Astrocyte of the cerebellum (primary cell): ENCODE measurements around the gene FAM120B.

Source experiments
- DNase-seq: peaks from one replicate; pipeline ENCODE4 v3.0.0-alpha.2; 2011; ENCODE audit warnings: low read depth
- H3K4me3 ChIP-seq: 2 replicates; pipeline ENCODE4 v1.5.1; 2011; ENCODE audit warnings: mild to moderate bottlenecking, low read depth, low read length, moderate library complexity
- in situ Hi-C: cut with HindIII; loops from 2 replicates; pipeline ENCODE4 v1.10.0; 2017; ENCODE audit warnings: low sequenced_read_pairs
- TF ChIP-seq, protein P1 (sequence below): IDR thresholded peaks from 2 replicates; pipeline ENCODE4 v1.5.1; 2012; ENCODE audit warnings: low read length, low read depth, moderate library complexity, mild to moderate bottlenecking; ENCODE audit errors: missing control alignments

The FAM120B gene

GRCh38 chr6:170282512-170283158 is 23.9 kb upstream of the FAM120B start:
- no peak for DNase-seq
- TF ChIP-seq, protein P1, sequence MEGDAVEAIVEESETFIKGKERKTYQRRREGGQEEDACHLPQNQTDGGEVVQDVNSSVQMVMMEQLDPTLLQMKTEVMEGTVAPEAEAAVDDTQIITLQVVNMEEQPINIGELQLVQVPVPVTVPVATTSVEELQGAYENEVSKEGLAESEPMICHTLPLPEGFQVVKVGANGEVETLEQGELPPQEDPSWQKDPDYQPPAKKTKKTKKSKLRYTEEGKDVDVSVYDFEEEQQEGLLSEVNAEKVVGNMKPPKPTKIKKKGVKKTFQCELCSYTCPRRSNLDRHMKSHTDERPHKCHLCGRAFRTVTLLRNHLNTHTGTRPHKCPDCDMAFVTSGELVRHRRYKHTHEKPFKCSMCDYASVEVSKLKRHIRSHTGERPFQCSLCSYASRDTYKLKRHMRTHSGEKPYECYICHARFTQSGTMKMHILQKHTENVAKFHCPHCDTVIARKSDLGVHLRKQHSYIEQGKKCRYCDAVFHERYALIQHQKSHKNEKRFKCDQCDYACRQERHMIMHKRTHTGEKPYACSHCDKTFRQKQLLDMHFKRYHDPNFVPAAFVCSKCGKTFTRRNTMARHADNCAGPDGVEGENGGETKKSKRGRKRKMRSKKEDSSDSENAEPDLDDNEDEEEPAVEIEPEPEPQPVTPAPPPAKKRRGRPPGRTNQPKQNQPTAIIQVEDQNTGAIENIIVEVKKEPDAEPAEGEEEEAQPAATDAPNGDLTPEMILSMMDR: no peak
- no peak overlapping the region for H3K4me3 ChIP-seq
- in situ Hi-C loops: no loop called here

DNA sequence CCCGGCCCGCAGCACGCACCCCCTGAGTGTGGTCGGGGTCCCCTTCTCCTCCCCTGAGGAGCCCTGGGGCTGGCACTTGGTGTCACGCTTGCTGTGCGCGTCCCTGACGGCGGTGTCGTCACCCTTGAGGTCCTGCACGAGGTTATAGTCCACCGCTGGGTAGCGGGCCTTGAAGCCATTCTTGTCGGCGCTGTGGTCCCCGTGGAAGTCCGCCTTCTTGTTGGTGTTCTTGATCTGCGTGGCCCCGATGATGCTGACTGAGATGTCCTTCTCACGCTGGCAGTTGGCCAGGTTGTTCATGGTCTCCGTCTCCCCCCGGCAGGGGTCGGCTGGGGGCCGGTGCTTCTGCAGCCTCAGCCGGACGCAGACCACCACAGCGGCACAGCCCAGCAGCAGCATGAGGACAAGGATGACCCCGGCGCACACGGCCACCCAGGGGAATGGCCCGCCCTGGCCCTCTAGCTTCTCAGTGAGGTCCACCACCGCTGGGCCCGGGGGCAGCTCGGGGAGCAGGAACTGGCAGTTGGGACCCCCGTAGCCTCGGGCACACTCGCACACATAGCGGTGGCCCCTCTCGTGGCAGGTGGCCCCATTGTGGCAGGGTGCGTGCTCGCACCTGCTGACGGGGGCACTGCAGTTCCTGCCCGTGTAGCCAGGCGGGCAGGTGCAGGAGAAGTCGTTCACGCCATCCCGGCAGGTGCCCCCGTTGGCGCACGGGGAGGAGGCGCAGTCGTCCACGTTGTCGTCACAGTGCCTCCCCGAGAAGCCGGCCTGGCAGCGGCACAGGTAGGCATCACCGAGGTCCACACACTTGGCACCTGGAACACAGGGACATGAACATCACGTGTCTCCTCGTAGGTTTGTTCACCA is 23.1 kb upstream of the FAM120B start:
- in situ Hi-C loops: no loop called here
- DNase-seq: no peak
- H3K4me3 ChIP-seq: no peak overlapping the region
- TF ChIP-seq, protein P1: no peak

- in situ Hi-C loops: no loop called here
- TF ChIP-seq, protein P1: no peak
Observed at GRCh38 chr6:170284126-170284773, 22.3 kb upstream of the FAM120B start.

GRCh38 chr6:170284866-170285469 is 21.6 kb upstream of the FAM120B start:
- H3K4me3 ChIP-seq: no peak overlapping the region
- TF ChIP-seq, protein P1: no peak
- DNase-seq: no peak
- in situ Hi-C loops: no loop called here

More at GRCh38 chr6:170284126-170284773, 22.3 kb upstream of the FAM120B start:
- DNase-seq: no peak
- no peak overlapping the region for H3K4me3 ChIP-seq

- DNase-seq: no peak
- in situ Hi-C loops: no loop called here
- TF ChIP-seq, protein P1: no peak
- no peak overlapping the region for H3K4me3 ChIP-seq
Observed at GRCh38 chr6:170285482-170285881, 21.1 kb upstream of the FAM120B start.
